SK-N-MC (cell line): ENCODE data around the gene CREB5.
A peak's percentile ranks its signal among the peaks of the same experiment; 100 is the strongest.

Experiments used
- DNase-seq: peaks from one replicate; pipeline ENCODE4 v3.0.0-alpha.2; 2011; ENCODE audit warnings: low read depth, low spot score
- H3K27ac ChIP-seq: fragments of 200-600 bp; sonication (generic); 2 replicates; pipeline ENCODE4 v1.5.1; 2016; ENCODE audit warnings: mixed run types
- H3K36me3 ChIP-seq: fragments of 200-600 bp; sonication (generic); 2 replicates; pipeline ENCODE4 v1.6.1; 2017; ENCODE audit warnings: antibody characterized with exemption, low read length, mixed read lengths; ENCODE audit not compliant: insufficient read depth
- H3K4me3 ChIP-seq: fragments of 200-600 bp; sonication (generic); 2 replicates; pipeline ENCODE4 v1.5.1; 2016
- H3K9ac ChIP-seq: fragments of 200-600 bp; sonication (generic); 2 replicates; pipeline ENCODE4 v1.8.0; 2017; ENCODE audit warnings: mixed run types, mixed read lengths; ENCODE audit not compliant: insufficient read length
- H3K9me3 ChIP-seq: fragments of 200-600 bp; sonication (generic); 2 replicates; pipeline ENCODE4 v1.6.1; 2017; ENCODE audit warnings: low read depth, mild to moderate bottlenecking, antibody characterized with exemption, low read length, moderate library complexity, mixed read lengths
- EZH2 ChIP-seq: fragments of 200-600 bp; sonication (generic); IDR thresholded peaks from one replicate; pipeline ENCODE4 v1.6.1; 2017; ENCODE audit warnings: antibody characterized with exemption
- FOXP2 ChIP-seq: optimal IDR thresholded peaks from 2 replicates; pipeline ENCODE3; 2011; ENCODE audit warnings: mild to moderate bottlenecking, moderate library complexity; ENCODE audit not compliant: insufficient read depth; ENCODE audit errors: extremely low read length, control extremely low read depth
- POLR2AphosphoS5 ChIP-seq: IDR thresholded peaks from 2 replicates; pipeline ENCODE4 v1.6.1; 2012; ENCODE audit warnings: mild to moderate bottlenecking, low read depth, low read length, borderline replicate concordance

The CREB5 gene

DNA sequence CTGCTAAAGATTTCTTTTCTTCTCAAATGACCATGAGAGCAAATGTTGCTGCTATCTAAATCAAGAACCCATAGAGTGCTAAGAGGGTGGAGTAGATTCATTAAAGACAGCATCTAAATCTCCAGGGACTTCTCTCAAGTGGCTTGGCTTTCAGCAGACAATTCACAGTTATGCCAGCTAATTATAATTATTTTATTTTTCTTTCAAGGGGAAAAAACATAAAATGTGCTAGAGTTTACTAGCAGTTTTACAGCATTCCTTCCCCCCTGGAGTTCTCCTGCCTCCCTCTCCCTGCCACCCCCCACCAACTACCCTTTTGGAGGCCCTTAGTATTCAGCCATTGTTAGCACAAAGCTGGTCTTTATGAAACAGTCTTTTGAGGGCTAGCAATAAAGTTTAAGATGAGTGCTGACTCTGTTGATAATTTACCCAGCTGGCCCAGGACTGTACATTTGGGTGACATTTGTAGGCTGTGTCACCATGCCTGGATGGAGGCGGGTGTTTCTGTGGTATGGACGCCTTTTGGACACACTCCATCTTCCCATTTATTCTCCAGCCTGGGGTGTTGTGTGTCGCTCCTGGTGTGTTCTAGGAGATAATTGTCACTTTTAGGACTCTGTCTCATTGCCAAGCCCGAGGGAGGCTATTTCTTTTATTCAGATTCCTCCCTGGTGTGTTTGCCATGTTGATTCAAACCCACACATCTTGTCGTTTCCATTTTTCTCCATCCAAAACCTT, 160.2 kb downstream of the CREB5 start:
- no peak for DNase-seq
- Histone ChIP-seq H3K27ac (no peak overlapping the region), H3K9me3 (no peaks in the 10 kb centered on the region), H3K4me3 (peak overlapping the region; percentile 19; the same call in 1 of the 2 replicates), H3K36me3 (no peaks in the 10 kb centered on the region), H3K9ac (no peak overlapping the region)
- no peak for TF ChIP-seq POLR2AphosphoS5
- TF ChIP-seq EZH2: no peak
- TF ChIP-seq FOXP2: no peak

DNA sequence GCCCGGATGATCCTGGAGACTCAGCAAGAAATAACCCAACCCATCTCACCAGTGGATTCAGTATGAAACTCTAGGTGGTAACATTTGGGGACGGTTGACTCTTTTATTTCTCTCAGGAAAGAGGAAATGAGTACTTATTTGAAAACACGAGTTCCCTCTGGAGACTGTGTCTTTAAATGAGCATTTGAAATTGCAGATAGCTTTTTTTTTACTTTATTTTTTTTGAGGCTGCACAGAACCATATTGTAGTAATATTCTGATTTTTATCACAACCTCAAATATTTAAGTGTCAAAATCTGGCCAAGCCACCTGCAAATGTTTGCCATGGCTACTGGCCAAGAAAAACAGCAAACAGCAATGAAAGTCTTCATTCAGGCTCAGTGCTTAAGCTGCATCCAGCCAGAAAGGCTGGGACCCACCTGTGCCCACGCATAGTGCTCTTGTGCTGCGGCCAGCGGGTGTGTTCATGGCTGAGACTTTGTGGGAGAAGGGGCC, 160.8 kb downstream of the CREB5 start:
- H3K9ac ChIP-seq: no peak overlapping the region
- DNase-seq: no peak
- no peaks in the 10 kb centered on the region for H3K36me3 ChIP-seq
- no peaks in the 10 kb centered on the region for H3K9me3 ChIP-seq
- no peak overlapping the region for H3K27ac ChIP-seq
- TF ChIP-seq EZH2 (no peak), POLR2AphosphoS5 (no peak), FOXP2 (no peak)
- peak overlapping the region; percentile 19; the same call in 1 of the 2 replicates for H3K4me3 ChIP-seq

DNA sequence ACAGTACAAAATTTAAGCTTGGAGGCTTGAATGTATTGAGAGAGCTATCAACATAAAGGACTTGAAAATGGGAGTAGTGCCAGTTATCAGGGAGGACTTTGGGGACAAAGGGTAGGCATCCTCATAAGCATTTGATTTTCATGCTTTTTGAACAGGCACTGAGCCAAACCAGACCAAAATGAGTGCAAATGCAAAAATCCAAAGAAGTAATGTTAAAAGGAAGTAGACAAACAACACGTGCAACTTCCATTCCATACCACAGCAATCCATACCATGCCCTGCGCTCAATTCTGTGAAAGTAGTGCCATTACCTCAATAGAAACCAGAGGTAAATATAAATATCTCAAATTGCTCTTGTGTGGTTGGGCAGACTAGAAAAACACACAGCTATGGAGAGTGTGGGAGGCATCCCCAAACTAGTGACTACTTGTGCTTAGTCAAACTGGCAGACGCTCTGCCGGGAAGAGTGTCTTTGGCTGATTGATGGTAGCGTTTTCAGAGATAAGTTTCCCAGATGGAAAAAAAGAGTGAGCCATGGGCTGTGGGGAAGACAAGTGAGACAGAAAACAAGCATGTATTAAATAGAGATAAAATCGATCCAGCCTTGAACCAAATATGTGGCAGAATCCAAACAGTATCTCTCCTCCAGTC, 161.5 kb downstream of the CREB5 start:
- H3K9ac ChIP-seq: no peak overlapping the region
- TF ChIP-seq POLR2AphosphoS5: no peak
- TF ChIP-seq FOXP2: no peak
- no peak for TF ChIP-seq EZH2
- no peak overlapping the region for H3K27ac ChIP-seq
- H3K9me3 ChIP-seq: no peaks in the 10 kb centered on the region
- no peaks in the 10 kb centered on the region for H3K36me3 ChIP-seq
- no peak for DNase-seq
- no peak overlapping the region for H3K4me3 ChIP-seq

- Histone ChIP-seq H3K36me3 (no peaks in the 10 kb centered on the region), H3K27ac (no peak overlapping the region), H3K9ac (no peak overlapping the region), H3K4me3 (no peak overlapping the region), H3K9me3 (no peaks in the 10 kb centered on the region)
- no peak for DNase-seq
- TF ChIP-seq POLR2AphosphoS5: no peak
- TF ChIP-seq EZH2: no peak
Observed at GRCh38 chr7:28575241-28575643, 162.9 kb downstream of the CREB5 start.

GRCh38 chr7:28576656-28577055, 164.3 kb downstream of the CREB5 start:
- Histone ChIP-seq H3K9ac (no peak overlapping the region), H3K27ac (no peak overlapping the region), H3K4me3 (no peak overlapping the region), H3K9me3 (no peaks in the 10 kb centered on the region), H3K36me3 (no peaks in the 10 kb centered on the region)
- DNase-seq: no peak
- TF ChIP-seq EZH2 (no peak), FOXP2 (no peak), POLR2AphosphoS5 (no peak)

DNA sequence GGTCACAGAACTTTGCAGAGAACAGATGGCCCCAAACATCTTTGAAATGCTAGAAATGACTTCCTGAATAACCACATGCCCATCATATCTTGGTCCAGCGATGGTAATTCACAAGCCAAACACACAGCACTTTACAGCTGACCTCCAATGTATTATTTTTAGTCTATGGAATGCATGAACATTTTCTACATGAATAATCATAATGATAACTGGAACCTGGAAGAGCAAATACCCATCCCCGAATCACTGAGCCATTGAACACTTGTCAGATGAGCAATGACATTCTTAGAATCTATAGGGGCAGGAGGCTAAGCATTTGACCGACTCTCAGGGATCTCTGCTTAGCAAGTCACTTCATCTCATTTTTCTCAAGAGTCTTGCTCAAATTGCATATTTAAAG, 167.3 kb downstream of the CREB5 start:
- Histone ChIP-seq H3K4me3 (no peak overlapping the region), H3K9me3 (no peaks in the 10 kb centered on the region), H3K9ac (no peak overlapping the region), H3K36me3 (no peaks in the 10 kb centered on the region), H3K27ac (no peak overlapping the region)
- DNase-seq: no peak
- TF ChIP-seq EZH2 (no peak), POLR2AphosphoS5 (no peak), FOXP2 (no peak)

DNA sequence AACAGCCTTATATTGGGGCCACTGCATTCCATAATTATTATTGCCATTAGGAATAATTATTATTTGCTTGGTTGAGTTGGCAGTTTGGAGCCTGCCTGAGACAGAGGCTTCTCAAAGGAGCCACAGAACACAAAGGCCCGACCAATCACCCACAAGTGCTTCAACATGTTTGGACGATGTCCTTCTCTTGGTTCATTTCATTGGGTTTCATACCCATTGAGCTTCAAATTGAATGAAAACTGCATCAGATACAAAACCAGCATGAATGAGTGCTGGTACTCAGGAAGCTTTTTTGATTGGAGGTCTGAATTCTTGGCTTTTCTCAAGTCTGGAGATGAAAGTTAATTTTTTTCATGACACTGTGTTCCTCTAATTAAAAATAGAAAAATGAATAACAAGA, 168.3 kb downstream of the CREB5 start:
- no peak for DNase-seq
- H3K4me3 ChIP-seq: no peak overlapping the region
- no peak overlapping the region for H3K27ac ChIP-seq
- H3K9me3 ChIP-seq: no peaks in the 10 kb centered on the region
- H3K9ac ChIP-seq: no peak overlapping the region
- TF ChIP-seq POLR2AphosphoS5 (no peak), EZH2 (no peak), FOXP2 (no peak)
- H3K36me3 ChIP-seq: no peaks in the 10 kb centered on the region

- TF ChIP-seq EZH2 (no peak), FOXP2 (no peak), POLR2AphosphoS5 (no peak)
- Histone ChIP-seq H3K27ac (no peak overlapping the region), H3K36me3 (no peaks in the 10 kb centered on the region), H3K4me3 (no peak overlapping the region), H3K9me3 (no peaks in the 10 kb centered on the region), H3K9ac (no peak overlapping the region)
- no peak for DNase-seq
Observed at GRCh38 chr7:28581351-28581750, 169.0 kb downstream of the CREB5 start.
